Measurements from ENCODE around the gene EIF1AD.
"Not testable (repeated sequence)": the region's sequence is repeated elsewhere in the genome, so short reads cannot be mapped to it uniquely, and the experiment has no call there.

EIF1AD gene

GRCh38 chr11:65965986-65966762, 35.8 kb downstream of the EIF1AD start:
- no peak for DNase-seq

GRCh38 chr11:65964906-65965305, 37.1 kb downstream of the EIF1AD start:
- no peak for DNase-seq

- DNase-seq = no peak
These were observed 39.8 kb downstream of the EIF1AD start for GRCh38 chr11:65962141-65962564.

GRCh38 chr11:65961267-65962140, 40.5 kb downstream of the EIF1AD start, which contains the start of gene SART1:
Gene SART1, plus strand, starts transcription at chr11:65961734. Its CDS starts 47 bp downstream, at chr11:65961781.
- DNase-seq = peak; percentile 95

GRCh38 chr11:65960824-65961266, 41.1 kb downstream of the EIF1AD start:
- no peak for DNase-seq

GRCh38 chr11:65958774-65959420, 43.1 kb downstream of the EIF1AD start:
- DNase-seq = no peak

GRCh38 chr11:65958291-65958690, 43.7 kb downstream of the EIF1AD start:
- DNase-seq = no peak

- no peak for DNase-seq
These were observed 47.2 kb downstream of the EIF1AD start for GRCh38 chr11:65954771-65955170.

- DNase-seq = no peak
These were observed 48.5 kb downstream of the EIF1AD start for GRCh38 chr11:65953471-65953870.

- DNase-seq = no peak
These were observed 49.9 kb downstream of the EIF1AD start for GRCh38 chr11:65952052-65952521.

GRCh38 chr11:65951641-65952040, 50.3 kb downstream of the EIF1AD start:
- not testable (repeated sequence) for DNase-seq

GRCh38 chr11:65950711-65951110, 51.2 kb downstream of the EIF1AD start:
- not testable (repeated sequence) for DNase-seq

GRCh38 chr11:65947603-65948125, 54.3 kb downstream of the EIF1AD start:
- no peak for DNase-seq

GRCh38 chr11:65947133-65947532, 54.8 kb downstream of the EIF1AD start:
- DNase-seq = no peak

GRCh38 chr11:65946655-65947054, 55.3 kb downstream of the EIF1AD start:
- DNase-seq = no peak
